Esophagus muscularis mucosa (tissue), 3 donors: ENCODE results near the gene LYZ.

Experiments
- POLR2A ChIP-seq: fragments of 450-650 bp; IDR thresholded peaks from one replicate; pipeline ENCODE4 v1.6.1; 2017; ENCODE audit warnings: antibody characterized with exemption, moderate library complexity, mild to moderate bottlenecking, low read depth
- TF ChIP-seq, protein P1 (sequence below), 3 experiments: fragments of 200-600 bp in 2 of 3; fragments of 450-650 bp in 1 of 3; sonication (generic) in 2 of 3; IDR thresholded peaks; one replicate each; pipeline ENCODE4 v1.5.1; 2017 to 2019; ENCODE audit warnings: antibody characterized with exemption in 3 of 3, mild to moderate bottlenecking in 2 of 3, moderate library complexity in 1 of 3

- no peak for TF ChIP-seq POLR2A
- TF ChIP-seq, protein P1, sequence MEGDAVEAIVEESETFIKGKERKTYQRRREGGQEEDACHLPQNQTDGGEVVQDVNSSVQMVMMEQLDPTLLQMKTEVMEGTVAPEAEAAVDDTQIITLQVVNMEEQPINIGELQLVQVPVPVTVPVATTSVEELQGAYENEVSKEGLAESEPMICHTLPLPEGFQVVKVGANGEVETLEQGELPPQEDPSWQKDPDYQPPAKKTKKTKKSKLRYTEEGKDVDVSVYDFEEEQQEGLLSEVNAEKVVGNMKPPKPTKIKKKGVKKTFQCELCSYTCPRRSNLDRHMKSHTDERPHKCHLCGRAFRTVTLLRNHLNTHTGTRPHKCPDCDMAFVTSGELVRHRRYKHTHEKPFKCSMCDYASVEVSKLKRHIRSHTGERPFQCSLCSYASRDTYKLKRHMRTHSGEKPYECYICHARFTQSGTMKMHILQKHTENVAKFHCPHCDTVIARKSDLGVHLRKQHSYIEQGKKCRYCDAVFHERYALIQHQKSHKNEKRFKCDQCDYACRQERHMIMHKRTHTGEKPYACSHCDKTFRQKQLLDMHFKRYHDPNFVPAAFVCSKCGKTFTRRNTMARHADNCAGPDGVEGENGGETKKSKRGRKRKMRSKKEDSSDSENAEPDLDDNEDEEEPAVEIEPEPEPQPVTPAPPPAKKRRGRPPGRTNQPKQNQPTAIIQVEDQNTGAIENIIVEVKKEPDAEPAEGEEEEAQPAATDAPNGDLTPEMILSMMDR (IDR thresholded peaks at IDR 0.05) = no peak
Measured at GRCh38 chr12:69350002-69350626, 1.9 kb downstream of the LYZ start.
